RPMI8226 (cell line): ENCODE measurements around the gene EML1.

Source experiments
- DNase-seq: peaks from one replicate; pipeline ENCODE4 v3.0.0-alpha.2; 2015

Gene EML1

GRCh38 chr14:99910337-99911309 lies 117.4 kb downstream of the EML1 start:
- no peak for DNase-seq

DNA sequence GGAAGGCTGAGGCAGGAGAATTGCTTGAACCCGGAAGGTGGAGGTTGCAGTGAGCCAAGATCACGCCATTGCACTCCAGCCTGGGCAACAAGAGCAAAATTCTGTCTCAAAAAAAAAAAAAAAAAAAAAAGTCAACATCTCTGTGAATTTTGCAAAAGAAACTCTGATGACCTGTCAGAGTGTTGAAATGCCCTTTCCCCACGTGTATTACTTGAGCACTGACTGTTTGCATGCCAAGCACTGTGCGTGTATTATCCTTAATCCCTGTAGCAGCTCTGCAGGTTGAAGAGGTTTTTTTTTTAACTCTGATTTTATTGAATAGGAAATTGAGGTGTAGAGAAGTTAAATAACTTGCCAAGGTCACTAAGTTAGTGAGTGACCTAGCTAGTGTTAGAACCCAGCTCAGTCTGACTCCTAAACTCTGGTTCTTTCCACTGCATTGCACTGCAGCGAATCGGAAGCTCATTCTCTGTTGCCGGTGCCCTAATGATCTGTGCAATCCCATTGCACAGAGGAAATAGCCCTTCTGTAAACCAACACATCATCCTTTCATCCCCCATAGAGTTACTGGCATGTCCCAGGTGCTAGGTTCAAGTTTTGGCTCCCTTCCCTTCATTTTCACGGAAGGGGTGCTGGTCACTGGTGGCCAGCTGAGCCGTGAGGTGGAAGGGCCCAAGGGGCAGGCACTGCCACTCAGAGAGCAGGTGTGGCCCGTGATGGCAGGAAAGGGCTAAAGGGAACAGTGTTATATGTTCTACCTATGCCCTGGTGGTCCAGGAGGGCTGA lies 122.3 kb downstream of the EML1 start:
- DNase-seq: no peak

- DNase-seq: no peak
Measured at GRCh38 chr14:99916091-99916383, 122.8 kb downstream of the EML1 start.

- DNase-seq: no peak
Measured at GRCh38 chr14:99918781-99919180, 125.6 kb downstream of the EML1 start.

DNA sequence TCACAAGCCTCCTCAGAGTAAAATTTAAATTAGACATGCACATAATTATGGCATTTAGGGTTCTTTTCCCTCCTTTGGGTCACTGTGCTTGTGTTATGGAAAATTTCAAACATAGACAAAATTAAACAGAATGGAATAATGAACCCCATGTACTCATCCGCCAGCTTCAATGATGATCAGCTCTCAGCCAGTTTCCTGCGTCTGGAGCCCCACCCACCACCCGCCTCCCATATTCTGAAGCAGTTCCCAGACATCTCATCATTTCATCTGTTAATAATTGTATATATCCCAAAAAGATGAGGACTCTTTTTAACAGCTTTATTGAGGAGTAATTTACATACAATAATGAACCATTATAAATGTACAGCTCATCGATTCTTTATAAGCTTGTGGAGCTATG lies 128.2 kb downstream of the EML1 start:
- no peak for DNase-seq

GRCh38 chr14:99924379-99924778 lies 131.2 kb downstream of the EML1 start:
- no peak for DNase-seq

GRCh38 chr14:99925471-99925870 lies 132.3 kb downstream of the EML1 start:
- no peak for DNase-seq

DNA sequence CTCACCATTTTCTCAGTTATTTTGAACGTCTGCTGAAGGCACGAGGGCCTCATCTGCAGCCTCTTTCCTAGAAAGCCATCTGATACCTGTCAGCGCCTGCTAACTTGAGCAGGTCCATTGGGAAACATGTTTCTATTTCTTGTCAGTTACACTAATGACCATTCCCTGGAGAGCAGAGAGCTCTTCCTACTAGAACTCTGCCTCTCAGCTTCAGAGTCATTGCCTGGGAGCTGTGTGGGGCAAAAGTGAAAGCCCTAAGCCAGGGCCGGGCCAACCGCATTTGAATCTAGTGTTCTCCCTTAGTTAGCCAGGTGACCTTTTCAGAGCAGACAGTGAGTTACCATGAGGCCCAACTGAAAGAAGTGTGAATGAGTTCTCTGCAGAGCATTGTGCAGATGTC lies 135.8 kb downstream of the EML1 start:
- no peak for DNase-seq

- DNase-seq: no peak
Measured at GRCh38 chr14:99929601-99930000, 136.4 kb downstream of the EML1 start.

GRCh38 chr14:99930420-99931274 lies 137.4 kb downstream of the EML1 start:
- DNase-seq: no peak

- no peak for DNase-seq
Measured at GRCh38 chr14:99931308-99931707, 138.1 kb downstream of the EML1 start.

GRCh38 chr14:99936056-99936455 lies 142.8 kb downstream of the EML1 start:
- DNase-seq: no peak

GRCh38 chr14:99936738-99937474 lies 143.7 kb downstream of the EML1 start:
- no peak for DNase-seq

GRCh38 chr14:99937475-99938244 lies 144.4 kb downstream of the EML1 start:
- no peak for DNase-seq

- DNase-seq: no peak
Measured at GRCh38 chr14:99938376-99938775, 145.2 kb downstream of the EML1 start.

- no peak for DNase-seq
Measured at GRCh38 chr14:99938896-99939295, 145.7 kb downstream of the EML1 start.

DNA sequence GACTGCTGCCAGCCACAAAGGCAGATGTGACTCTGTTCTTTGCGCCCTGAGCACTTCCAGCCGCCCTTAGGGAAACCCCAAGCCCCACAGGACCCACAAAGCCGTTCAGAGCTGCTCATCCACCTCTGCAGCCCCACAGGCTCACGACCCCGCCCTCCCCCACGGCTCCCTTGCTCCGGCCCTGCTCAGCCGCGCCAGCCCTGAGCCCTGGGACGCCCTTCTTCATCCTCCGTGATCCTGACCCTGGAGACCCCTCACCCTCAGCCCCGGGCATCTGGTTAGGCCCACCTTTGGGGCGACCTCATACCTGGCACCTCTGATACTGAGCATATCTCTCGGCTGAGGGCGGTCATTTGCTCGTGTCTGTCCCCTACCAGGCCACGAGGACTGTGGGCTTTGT lies 146.2 kb downstream of the EML1 start:
- no peak for DNase-seq

GRCh38 chr14:99940064-99940463 lies 146.9 kb downstream of the EML1 start:
- no peak for DNase-seq

DNA sequence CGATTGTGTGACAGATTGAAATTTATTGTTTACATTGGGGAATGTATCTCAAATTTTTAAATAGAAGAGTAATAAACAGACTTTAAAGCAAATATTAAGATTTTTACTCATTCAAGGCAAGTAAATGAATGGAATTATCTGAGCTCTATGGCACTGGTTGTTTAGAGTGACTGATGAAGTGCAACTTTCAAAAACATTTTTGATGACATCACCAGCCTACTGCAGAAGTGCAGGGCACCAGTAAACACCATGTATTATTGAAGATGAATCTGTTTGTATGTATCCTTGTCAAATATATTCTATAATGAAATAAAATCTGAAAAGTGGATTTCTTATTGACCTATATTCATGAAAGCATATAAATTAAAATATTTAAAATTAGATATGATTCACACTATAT lies 148.0 kb downstream of the EML1 start:
- DNase-seq: no peak

DNA sequence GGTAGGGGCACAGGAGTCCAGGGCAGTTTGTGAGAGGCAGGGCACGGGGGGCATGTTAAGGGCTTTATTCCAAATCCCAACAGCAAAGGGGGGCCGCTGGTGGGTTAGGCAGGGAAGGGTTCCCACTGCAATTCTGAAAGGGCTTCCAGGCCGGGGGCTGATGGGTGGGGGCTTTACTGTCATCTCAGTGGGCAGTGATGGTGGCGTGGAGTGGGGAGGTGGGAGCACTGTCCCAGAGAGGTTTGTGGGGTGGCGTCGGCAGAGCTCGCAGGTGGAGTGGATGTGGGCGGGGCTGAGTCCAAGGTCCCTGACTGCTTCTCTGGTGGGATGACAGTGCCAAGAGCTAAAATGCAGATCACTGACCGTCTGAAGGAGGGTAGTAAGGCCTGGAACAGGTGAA lies 150.4 kb downstream of the EML1 start:
- no peak for DNase-seq

- DNase-seq: no peak
Measured at GRCh38 chr14:99944241-99944651, 151.0 kb downstream of the EML1 start.
